Neuronal stem cell (in vitro differentiated cells): ENCODE measurements around the gene LAMB4.

Source experiments
- DNase-seq: peaks from one replicate; pipeline ENCODE4 v3.0.0-alpha.2; 2013; ENCODE audit warnings: low spot score
- H2AFZ ChIP-seq: one replicate; pipeline ENCODE4 v1.6.1; 2013; ENCODE audit warnings: mild to moderate bottlenecking, low read length, inconsistent platforms
- H2AK5ac ChIP-seq: 2 replicates; pipeline ENCODE4 v1.6.1; 2013; ENCODE audit warnings: low read depth, mild to moderate bottlenecking, inconsistent platforms, low read length, moderate library complexity, mixed read lengths
- H2BK120ac ChIP-seq: 2 replicates; pipeline ENCODE4 v1.6.1; 2013; ENCODE audit warnings: low read depth, mild to moderate bottlenecking, inconsistent platforms, low read length, moderate library complexity, mixed read lengths
- H2BK12ac ChIP-seq: one replicate; pipeline ENCODE4 v1.6.1; 2013; ENCODE audit warnings: low read length, inconsistent platforms
- H2BK15ac ChIP-seq: 2 replicates; pipeline ENCODE4 v1.6.1; 2013; ENCODE audit warnings: mild to moderate bottlenecking, low read length, inconsistent platforms, mixed read lengths
- H2BK5ac ChIP-seq: one replicate; pipeline ENCODE4 v1.6.1; 2013; ENCODE audit warnings: inconsistent platforms, mild to moderate bottlenecking, low read length, moderate library complexity
- H3K14ac ChIP-seq: one replicate; pipeline ENCODE4 v1.6.1; 2013; ENCODE audit warnings: low read length, inconsistent platforms
- H3K18ac ChIP-seq: 2 replicates; pipeline ENCODE4 v1.6.1; 2013; ENCODE audit warnings: low read length, inconsistent platforms
- H3K23ac ChIP-seq: 2 replicates; pipeline ENCODE4 v1.6.1; 2013; ENCODE audit warnings: low read depth, mild to moderate bottlenecking, mixed read lengths, low read length, inconsistent platforms; ENCODE audit not compliant: poor library complexity
- H3K27ac ChIP-seq: replicated peaks from 3 replicates; pipeline ENCODE4 v1.5.1; 2013; ENCODE audit warnings: low read length, inconsistent platforms
- H3K27me3 ChIP-seq, 3 experiments: 2 replicates each; pipeline ENCODE4 v1.6.1; 2013; ENCODE audit warnings: low read length in 3 of 3, mild to moderate bottlenecking in 2 of 3, inconsistent platforms in 1 of 3, low read depth in 1 of 3, mixed read lengths in 1 of 3, moderate library complexity in 1 of 3; ENCODE audit not compliant: control insufficient read depth in 3 of 3, insufficient read depth in 3 of 3
- H3K36me3 ChIP-seq, 2 donors: replicated peaks in 1 of 2; 2 replicates each; pipeline ENCODE4 v1.6.1; 2013; ENCODE audit warnings: low read length in 2 of 2; ENCODE audit not compliant: control insufficient read depth in 2 of 2, insufficient read depth in 2 of 2
- H3K4ac ChIP-seq: 2 replicates; pipeline ENCODE4 v1.6.1; 2013; ENCODE audit warnings: inconsistent platforms, mild to moderate bottlenecking, low read length, moderate library complexity
- H3K4me1 ChIP-seq, 2 donors: 1 replicate in 1 of 2; 2 replicates in 1 of 2; pipeline ENCODE4 v1.6.1; 2013; ENCODE audit warnings: low read length in 2 of 2, low read depth in 1 of 2; ENCODE audit not compliant: control insufficient read depth in 2 of 2, insufficient read depth in 1 of 2
- H3K4me2 ChIP-seq: one replicate; pipeline ENCODE4 v1.6.1; 2013; ENCODE audit warnings: mild to moderate bottlenecking, low read length, inconsistent platforms; ENCODE audit not compliant: insufficient read depth, poor library complexity, severe bottlenecking
- H3K4me3 ChIP-seq, 2 donors: 2 replicates each; pipeline ENCODE4 v1.5.1; 2013; ENCODE audit warnings: low read length in 2 of 2, mild to moderate bottlenecking in 2 of 2, inconsistent platforms in 1 of 2, moderate library complexity in 1 of 2
- H3K79me1 ChIP-seq: one replicate; pipeline ENCODE4 v1.6.1; 2013; ENCODE audit warnings: low read depth, mild to moderate bottlenecking, inconsistent platforms, low read length, moderate library complexity
- H3K9ac ChIP-seq: one replicate; pipeline ENCODE4 v1.6.1; 2013; ENCODE audit warnings: mild to moderate bottlenecking, low read depth, low read length, inconsistent platforms; ENCODE audit not compliant: poor library complexity
- H3K9me3 ChIP-seq, 2 donors: replicated peaks in 1 of 2; 2 replicates each; pipeline versions ENCODE3 to v1.6.1; 2013; ENCODE audit warnings: low read length in 2 of 2, mild to moderate bottlenecking in 2 of 2, inconsistent platforms in 1 of 2, low read depth in 1 of 2, mixed read lengths in 1 of 2, moderate library complexity in 1 of 2; ENCODE audit not compliant: control insufficient read depth in 2 of 2, insufficient read depth in 1 of 2
- H4K8ac ChIP-seq: one replicate; pipeline ENCODE4 v1.6.1; 2013; ENCODE audit warnings: low read depth, mild to moderate bottlenecking, inconsistent platforms, low read length, moderate library complexity
- H4K91ac ChIP-seq: one replicate; pipeline ENCODE4 v1.6.1; 2013; ENCODE audit warnings: low read length, low read depth, mild to moderate bottlenecking, inconsistent platforms; ENCODE audit not compliant: poor library complexity
- WGBS, 2 donors: extraction: QIAGEN DNeasy Blood & Tissue Kit; methylation state at CpG; one replicate each; pipeline ENCODE4 v1.1.7; 2013; ENCODE audit warnings: missing lambda C conversion rate in 2 of 2, mixed read lengths in 1 of 2; ENCODE audit not compliant: insufficient read length in 2 of 2, insufficient replicate concordance in 1 of 2; ENCODE audit errors: extremely low coverage in 2 of 2; 5-methylcytosine and 5-hydroxymethylcytosine counted together

LAMB4 gene

GRCh38 chr7:107978815-107979408 lies 151.2 kb downstream of the LAMB4 start:
- Histone ChIP-seq H3K18ac (no peak overlapping the region), H3K79me1 (no peaks in the 10 kb centered on the region), H3K4me2 (no peak overlapping the region), H3K4me3 (no peak overlapping the region), H3K9me3 (no peaks in the 10 kb centered on the region), H3K27ac (no peak overlapping the region), H4K91ac (no peak overlapping the region), H2AFZ (no peak overlapping the region), H3K4me1 (peaks cover 0 to 7% of the 10 kb centered on the region in 2 donors), H2BK15ac (no peak overlapping the region), H3K9ac (no peak overlapping the region), H3K27me3 (no peaks in the 10 kb centered on the region), H3K23ac (no peak overlapping the region), H3K4ac (no peak overlapping the region), H3K14ac (no peak overlapping the region), H2BK12ac (no peak overlapping the region), H2BK5ac (no peak overlapping the region), H3K36me3 (peaks cover 29 to 72% of the 10 kb centered on the region in 2 donors), H4K8ac (no peak overlapping the region), H2BK120ac (no peak overlapping the region), H2AK5ac (no peak overlapping the region)
- no CpG with 5 or more reads among the region's 5 CpGs for WGBS, 2 donors
- DNase-seq, result no peak

- no peak overlapping the region for H3K23ac ChIP-seq
- H4K91ac ChIP-seq, result no peak overlapping the region
- H3K27me3 ChIP-seq, result no peaks in the 10 kb centered on the region
- no peak overlapping the region for H2BK120ac ChIP-seq
- no peak overlapping the region for H2BK15ac ChIP-seq
- WGBS, 2 donors, result no CpG with 5 or more reads among the region's 4 CpGs
- no peak overlapping the region for H3K27ac ChIP-seq
- H2BK5ac ChIP-seq, result no peak overlapping the region
- peaks cover 0 to 2% of the 10 kb centered on the region in 2 donors for H3K4me1 ChIP-seq
- H2AK5ac ChIP-seq, result no peak overlapping the region
- no peak for DNase-seq
- no peak overlapping the region for H3K9ac ChIP-seq
- H3K79me1 ChIP-seq, result no peaks in the 10 kb centered on the region
- H3K9me3 ChIP-seq, result no peaks in the 10 kb centered on the region
- H3K14ac ChIP-seq, result no peak overlapping the region
- peaks cover 33 to 81% of the 10 kb centered on the region in 2 donors for H3K36me3 ChIP-seq
- H3K4me3 ChIP-seq, result no peak overlapping the region
- no peak overlapping the region for H3K4ac ChIP-seq
- no peak overlapping the region for H3K4me2 ChIP-seq
- no peak overlapping the region for H4K8ac ChIP-seq
- H2AFZ ChIP-seq, result no peak overlapping the region
- no peak overlapping the region for H3K18ac ChIP-seq
- no peak overlapping the region for H2BK12ac ChIP-seq
These were observed 153.1 kb downstream of the LAMB4 start for GRCh38 chr7:107977048-107977447.

- Histone ChIP-seq H3K9ac (no peak overlapping the region), H3K4ac (no peak overlapping the region), H3K79me1 (no peaks in the 10 kb centered on the region), H2BK120ac (no peak overlapping the region), H3K4me2 (no peak overlapping the region), H2AFZ (no peak overlapping the region), H3K27ac (no peak overlapping the region), H2BK15ac (no peak overlapping the region), H3K18ac (no peak overlapping the region), H4K91ac (no peak overlapping the region), H3K4me1 (no peaks in the 10 kb centered on the region), H3K27me3 (no peaks in the 10 kb centered on the region), H3K23ac (no peak overlapping the region), H2BK5ac (no peak overlapping the region), H2BK12ac (no peak overlapping the region), H2AK5ac (no peak overlapping the region), H3K9me3 (no peaks in the 10 kb centered on the region), H3K4me3 (no peak overlapping the region), H3K36me3 (peaks cover 35 to 85% of the 10 kb centered on the region in 2 donors), H3K14ac (no peak overlapping the region), H4K8ac (no peak overlapping the region)
- no CpG with 5 or more reads among the region's 1 CpG for WGBS, 2 donors
- no peak for DNase-seq
These were observed 153.5 kb downstream of the LAMB4 start for GRCh38 chr7:107976620-107977019.

- no peak overlapping the region for H2BK12ac ChIP-seq
- H3K27me3 ChIP-seq, result no peaks in the 10 kb centered on the region
- H3K23ac ChIP-seq, result no peak overlapping the region
- H4K8ac ChIP-seq, result no peak overlapping the region
- H3K4ac ChIP-seq, result no peak overlapping the region
- H3K18ac ChIP-seq, result no peak overlapping the region
- H3K36me3 ChIP-seq, result peaks cover 35 to 82% of the 10 kb centered on the region in 2 donors
- no peak overlapping the region for H4K91ac ChIP-seq
- H2AFZ ChIP-seq, result no peak overlapping the region
- H3K4me3 ChIP-seq, result peak overlapping the region in 1 of 2 donors; percentile 47
- H3K14ac ChIP-seq, result no peak overlapping the region
- no peak overlapping the region for H3K27ac ChIP-seq
- no peak overlapping the region for H2AK5ac ChIP-seq
- H2BK5ac ChIP-seq, result no peak overlapping the region
- H3K4me2 ChIP-seq, result no peak overlapping the region
- H2BK120ac ChIP-seq, result no peak overlapping the region
- H3K9ac ChIP-seq, result no peak overlapping the region
- WGBS, 2 donors, result no CpG with 5 or more reads among the region's 13 CpGs
- no peak for DNase-seq
- no peak overlapping the region for H2BK15ac ChIP-seq
- H3K9me3 ChIP-seq, result no peaks in the 10 kb centered on the region
- H3K4me1 ChIP-seq, result peaks cover 0 to 3% of the 10 kb centered on the region in 2 donors
- no peaks in the 10 kb centered on the region for H3K79me1 ChIP-seq
These were observed 154.7 kb downstream of the LAMB4 start for GRCh38 chr7:107975394-107976013.
